HG03025 (cell line): ENCODE data around the gene FOXJ3.
A peak's percentile ranks its signal among the peaks of the same experiment; 100 is the strongest.
"Not testable (repeated sequence)": the region's sequence is repeated elsewhere in the genome, so short reads cannot be mapped to it uniquely, and the experiment has no call there.

Experiments used
- ATAC-seq: cut with Tn5 transposase; IDR thresholded peaks from one replicate; pipeline ENCODE4 v1.9.1; 2021; ENCODE audit warnings: mild to moderate bottlenecking, moderate library complexity; ENCODE audit not compliant: unreplicated experiment, low FRiP score

FOXJ3 gene

DNA sequence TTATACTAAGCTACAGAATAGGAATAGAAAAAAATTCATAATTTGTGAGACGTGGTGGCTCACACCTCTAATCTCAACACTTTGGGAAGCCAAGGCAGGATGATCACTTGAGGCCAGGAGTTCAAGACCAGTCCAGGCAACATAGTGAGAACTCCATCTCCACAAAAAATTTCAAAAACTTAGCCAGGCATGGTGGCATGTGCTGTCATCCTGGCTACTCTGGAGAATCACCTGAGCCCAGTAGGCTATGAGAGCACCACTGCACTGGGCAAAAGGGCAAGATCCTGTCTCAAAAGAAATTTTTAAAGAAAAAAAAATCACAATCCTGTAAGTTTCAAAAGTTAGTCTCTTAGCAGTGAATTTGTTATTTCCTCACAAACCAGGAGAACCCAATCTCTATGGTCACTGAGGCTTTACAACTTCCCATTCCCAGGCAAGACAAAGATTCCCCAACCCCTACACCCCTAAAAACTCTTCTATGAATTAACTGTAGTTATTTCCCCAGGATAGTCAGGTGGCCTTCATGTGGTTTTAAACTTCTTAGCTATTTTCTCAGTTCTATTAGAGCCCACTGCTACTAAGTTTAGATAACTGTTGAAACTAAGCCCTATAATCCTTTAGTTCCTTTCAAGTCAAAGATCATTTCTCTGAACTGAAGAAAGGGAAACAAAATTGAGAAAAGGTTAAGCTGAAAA is 74.5 kb downstream of the FOXJ3 start:
- ATAC-seq = no peak

DNA sequence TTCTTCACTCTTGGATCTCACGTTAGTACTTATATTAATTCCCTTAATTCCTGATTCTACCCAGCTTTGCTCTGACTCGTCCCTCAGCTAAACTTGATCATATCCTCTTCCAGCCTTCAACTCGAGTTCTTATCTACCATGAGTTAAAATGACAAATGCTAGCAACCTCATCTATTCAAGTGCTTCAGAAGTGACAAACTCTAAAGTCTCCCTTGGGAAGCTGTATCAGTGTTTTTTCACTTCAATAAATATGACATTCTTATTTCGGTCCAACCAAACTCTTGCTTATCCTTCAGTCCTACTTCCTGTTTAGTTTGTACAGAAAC is 75.3 kb downstream of the FOXJ3 start:
- ATAC-seq = peak; percentile 20

DNA sequence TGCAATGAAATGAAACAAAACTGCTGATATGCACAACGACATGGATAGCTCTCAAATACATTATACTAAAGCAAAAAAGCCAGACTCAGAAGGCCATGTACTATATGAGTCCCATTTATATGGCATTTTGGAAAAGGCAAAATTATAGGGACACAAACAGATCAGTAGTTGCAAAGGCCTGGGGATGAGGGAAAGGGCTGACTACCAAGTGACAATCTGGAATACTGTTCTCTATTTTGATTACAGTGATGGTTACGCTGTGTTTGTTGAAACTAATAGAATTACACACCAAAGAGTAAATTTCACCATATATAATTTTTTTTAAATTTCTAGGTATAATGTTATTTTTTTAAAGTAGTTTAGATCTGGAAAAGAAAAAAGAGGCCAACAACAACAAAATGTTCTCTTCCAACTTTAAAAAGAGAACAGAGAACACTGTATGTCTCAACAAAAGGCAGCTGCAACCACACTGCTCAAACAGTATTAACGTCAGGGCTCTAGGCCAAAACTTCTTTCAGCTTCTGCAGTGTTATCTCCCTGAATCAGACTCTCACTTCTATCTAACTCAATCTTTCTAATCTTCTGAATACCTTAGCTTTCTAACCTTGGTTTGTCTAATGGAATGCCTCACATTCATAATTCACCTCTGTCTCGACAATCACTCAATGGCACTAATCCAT is 75.8 kb downstream of the FOXJ3 start:
- ATAC-seq = peak; percentile 53

DNA sequence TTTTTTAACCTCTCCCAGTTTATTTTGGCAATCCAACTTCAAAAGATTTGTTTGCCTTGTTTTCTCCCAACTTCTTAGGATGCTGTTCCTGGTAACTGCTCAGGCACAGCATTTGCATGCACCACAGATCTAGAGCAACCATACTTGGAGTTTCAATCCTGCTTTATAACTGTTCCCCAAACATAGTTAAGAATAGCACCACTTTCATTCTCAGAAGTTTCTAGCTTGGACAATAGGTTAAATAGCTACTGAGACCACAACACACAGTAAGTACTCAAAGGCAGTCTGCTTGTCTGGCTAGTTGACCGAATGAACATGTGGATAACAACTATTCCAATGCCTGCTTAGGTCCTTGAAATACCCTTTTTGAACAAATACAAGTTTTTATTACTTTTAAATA is 76.8 kb downstream of the FOXJ3 start:
- ATAC-seq = no peak

DNA sequence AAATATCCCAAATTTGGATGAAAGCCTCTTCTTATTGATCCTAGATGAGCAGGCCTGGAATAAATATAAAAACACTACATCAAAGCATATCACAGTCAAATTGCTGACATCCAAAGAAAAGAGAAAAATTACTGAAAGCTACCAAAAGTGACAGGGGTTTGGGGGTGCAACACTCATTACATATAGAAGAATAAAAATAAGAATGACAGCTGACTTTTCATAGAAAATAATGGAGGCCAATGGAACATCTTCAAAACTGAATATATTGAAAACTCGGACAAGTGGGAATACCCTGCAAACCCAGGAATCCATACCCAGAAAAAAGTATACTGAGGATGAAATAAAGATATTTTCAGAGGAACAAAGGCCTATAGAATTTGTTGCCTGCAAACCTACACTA is 84.0 kb downstream of the FOXJ3 start:
- no peak for ATAC-seq

DNA sequence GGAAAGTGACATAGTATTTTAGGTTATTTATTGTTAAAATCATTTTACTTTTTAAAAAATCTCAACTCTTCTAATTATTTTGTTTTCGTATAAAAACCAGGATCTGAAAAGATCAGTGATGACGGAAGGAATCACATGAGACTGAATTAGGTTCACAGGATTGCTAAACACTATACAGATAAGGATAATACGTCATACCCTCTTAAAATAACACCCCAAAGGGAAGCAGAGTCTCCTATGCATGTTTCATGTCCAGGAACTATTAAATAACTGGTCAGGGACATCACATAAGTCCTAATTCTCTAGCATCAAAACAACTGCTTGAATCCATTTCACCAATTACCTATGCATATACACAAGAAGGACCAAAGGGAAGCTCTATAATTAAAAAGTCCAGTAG is 84.9 kb downstream of the FOXJ3 start:
- ATAC-seq = no peak

DNA sequence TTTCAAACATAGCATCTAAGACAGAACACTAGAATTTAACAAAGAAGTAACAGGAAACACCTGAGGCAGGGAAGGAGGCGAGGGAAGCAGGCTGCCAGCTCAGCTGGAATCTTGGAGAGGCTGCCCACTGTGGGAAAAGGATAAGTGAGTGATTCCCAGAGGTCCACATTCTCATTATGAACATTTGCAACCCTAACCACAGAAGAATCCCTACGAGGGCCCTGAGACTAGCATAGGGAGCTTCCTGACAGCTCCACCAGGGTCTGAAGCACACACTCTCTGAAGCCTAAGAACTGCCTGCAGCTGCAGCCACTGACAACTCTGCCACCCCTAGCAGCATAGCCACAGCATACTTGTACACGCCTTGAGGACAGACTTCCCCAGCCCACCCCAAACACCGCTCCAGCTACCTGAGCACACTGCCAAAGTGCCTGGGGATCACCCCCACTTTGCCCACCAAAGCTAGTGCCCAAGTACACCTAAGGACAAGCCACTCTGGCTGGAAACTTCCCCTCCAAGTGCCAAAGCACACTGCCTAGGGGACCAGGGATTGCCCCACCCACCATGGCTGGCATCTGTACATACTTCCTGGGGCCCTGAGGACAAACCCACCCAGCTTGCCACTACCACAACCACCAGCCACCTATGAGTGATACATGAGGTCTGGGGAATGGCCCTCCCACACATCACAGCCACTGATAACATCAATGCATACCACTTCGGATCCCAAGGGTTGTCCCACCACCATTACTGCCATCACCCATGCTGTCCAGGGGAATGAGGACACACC is 93.9 kb downstream of the FOXJ3 start:
- no peak for ATAC-seq

DNA sequence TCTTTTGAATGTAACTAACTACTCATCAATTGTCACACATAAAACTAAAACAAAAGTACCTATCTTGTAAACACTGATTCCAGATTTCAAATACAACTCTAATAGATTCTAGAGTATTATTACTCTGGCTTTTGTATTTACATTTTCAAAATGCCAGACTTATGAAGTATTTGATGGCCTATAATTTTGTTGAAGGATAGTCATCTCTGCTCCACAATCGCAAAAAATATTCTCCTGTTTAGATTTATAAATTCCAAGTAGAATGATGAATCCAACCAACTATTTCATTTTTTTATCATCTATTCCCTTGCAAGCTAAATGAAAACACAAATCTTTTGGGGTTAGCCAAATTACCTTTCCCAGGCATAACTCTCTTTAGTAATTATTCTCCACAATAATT is 95.5 kb downstream of the FOXJ3 start:
- no peak for ATAC-seq

DNA sequence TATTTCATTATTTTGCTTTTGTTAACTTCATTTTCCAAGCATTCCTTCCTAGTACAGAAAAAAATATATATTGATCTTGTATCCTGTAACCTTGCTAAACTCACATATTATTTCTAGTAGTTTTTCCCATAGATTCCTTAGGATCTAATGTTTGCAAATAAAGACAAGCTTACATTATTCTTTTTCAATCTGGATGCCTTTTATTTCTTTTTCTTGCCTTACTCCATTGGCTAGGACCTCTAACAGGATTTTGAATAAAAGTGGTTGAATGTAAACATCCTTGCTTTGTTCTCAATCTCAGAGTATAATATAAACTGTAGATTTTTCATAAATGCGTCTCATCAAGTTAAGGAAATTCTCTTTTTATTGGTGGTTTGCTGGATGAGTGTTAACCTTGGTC is 96.0 kb downstream of the FOXJ3 start:
- ATAC-seq = no peak

DNA sequence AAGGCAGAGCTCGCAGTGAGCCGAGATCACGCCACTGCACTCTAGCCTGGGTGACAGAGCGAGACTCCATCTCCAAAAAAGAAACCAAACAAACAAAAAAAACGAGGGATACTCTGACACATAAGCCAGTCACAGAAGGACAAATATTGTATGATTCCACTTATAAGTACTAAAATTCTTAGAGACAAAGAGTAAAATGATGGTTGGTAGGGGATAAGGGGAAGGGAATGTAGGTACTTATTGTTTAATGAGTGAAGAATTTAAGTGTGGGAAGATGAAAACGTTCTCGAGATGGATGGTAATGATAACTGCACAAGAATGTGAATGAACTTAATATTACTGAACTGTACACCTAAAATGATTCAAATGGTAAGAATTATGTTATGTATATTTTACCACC is 103.8 kb downstream of the FOXJ3 start:
- ATAC-seq = no peak

DNA sequence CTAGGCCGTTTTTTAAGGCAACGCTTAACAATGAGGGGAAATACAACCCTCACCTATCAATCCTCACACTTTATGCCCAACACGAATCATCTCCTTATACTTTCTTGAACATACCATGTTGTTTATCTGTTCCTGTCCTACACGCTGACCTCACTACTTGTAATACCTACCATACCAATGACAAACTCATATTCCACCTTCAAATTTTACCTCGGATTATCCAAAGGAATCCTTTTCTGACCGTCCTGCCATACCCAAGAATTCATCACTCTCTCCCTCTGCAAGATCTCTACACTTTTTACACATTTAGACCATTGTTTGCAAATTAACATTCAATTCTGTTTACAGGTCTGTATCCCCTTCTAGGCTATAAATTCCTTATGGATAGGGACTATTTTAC is 106.1 kb downstream of the FOXJ3 start:
- ATAC-seq = no peak

DNA sequence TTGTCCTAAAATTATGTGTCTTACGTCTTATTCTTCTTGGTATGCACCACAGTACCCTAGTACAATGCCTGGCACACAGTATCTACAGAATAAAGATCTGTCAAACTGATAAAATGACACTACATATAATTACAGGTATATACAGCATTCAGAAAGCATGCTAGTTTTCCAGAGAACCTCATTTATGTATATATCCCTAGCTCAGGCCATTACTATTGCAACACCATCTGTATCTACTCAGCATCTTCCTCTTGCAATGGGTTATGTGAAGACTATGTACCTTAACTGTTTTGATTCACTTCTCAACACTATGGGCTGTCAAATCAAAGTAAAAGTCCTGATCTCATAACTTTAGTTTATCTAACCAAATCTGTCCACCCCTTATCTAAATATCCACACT is 112.0 kb downstream of the FOXJ3 start:
- no peak for ATAC-seq

DNA sequence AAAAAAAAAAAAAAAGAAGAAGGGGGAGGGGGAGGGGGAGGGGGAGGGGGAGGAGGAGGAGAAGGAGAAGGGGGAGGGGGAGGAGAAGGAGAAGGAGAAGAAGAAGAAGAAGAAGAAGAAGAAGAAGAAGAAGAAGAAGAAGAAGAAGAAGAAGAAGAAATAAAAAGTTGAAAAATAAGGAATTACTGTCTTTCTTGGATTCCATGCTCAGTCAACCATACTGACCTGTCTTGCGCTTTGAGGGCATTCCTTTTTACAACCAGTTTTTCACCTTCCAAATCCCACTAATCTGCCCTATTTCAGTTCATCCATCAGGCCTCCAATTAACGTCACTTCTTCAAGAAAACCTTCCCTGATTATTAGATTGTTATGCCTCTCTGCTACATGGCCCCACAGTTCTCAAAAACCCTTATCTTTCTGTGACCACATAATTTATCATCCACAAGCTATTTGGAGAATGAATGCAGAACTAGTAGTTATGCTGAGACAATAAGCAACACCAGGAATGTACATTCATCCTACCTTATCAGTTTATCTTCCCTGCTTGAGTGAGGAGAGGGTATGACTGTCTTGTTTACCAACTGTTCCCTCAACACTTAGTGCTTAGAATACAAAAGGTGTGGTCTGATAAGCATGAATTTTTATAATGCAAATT is 113.0 kb downstream of the FOXJ3 start:
- ATAC-seq = no peak

DNA sequence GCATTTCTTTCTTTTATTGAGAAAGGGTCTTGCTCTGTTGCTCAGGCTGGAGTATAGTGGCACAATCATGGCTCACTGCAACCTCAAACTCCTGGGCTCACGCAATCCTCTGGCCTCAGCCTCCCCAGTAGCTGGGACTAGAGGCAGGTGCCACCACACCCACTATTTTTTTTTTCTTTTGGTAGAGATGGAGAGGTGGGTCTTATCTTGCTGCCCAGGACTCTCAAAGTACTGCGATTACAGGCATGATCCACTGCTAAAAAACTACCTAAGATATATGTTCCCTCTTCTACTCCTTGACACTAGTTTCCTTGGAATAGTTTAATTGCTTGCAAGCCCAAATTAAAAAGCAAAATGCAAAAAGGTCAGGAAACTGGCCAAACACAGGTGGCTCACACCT is 113.6 kb downstream of the FOXJ3 start:
- no peak for ATAC-seq

DNA sequence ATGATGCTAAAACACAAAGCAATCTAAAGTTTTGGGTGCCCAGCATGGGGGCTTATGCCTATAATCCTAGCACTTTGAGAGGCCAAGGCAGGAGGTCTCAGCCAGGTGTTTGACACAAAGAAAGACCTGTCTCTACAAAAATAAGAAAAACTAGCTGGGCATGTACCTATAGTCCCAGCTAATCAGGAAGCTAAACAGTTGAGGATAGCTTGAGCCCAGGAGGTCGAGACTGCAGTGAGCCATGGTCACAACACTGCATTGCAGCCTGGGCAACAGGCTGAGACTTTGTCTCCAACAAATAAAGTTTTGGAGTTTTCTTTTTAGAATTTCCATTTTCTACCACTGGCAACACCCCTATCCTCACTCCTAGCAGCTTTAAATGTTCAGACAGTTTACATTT is 115.4 kb downstream of the FOXJ3 start:
- no peak for ATAC-seq

DNA sequence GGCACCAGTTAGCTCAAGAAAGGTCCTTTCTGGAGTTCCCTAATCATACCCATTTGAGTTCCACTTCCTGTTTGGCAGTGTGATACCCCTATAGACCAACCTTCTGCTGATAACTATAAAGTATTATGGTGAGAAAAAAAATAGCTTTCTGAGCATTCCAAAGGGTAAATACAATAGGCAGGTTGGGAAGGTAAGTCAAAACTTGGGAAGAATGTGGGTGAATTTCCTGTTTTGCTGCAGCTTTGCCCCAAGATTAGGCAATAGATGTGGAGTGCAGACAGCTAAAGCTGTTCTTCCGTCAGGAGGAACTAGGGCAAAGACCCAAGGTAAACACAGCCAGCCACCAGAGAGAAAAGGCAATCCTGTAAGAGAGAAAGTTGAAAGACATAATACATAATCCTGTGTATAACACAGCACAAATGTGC is 120.6 kb downstream of the FOXJ3 start:
- ATAC-seq = no peak

DNA sequence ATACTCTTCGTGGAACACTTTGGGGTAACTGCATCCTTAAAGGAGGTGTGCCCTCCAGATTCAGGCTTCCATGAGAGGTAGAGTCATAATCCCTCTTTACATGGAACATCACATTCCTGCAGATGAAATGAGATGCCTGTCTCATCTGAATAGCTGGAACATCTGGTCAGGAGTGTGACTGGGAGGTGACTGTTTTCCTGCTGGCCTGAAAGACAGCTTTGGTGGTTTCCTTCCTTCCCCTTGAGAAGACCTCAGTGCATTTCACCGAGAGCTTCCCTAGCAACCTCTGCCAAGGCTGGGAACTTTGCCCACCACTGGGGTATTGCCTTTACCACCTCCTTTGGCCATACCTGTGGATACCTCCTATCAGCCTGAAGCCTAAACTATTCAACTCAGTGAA is 123.8 kb downstream of the FOXJ3 start:
- ATAC-seq = no peak

DNA sequence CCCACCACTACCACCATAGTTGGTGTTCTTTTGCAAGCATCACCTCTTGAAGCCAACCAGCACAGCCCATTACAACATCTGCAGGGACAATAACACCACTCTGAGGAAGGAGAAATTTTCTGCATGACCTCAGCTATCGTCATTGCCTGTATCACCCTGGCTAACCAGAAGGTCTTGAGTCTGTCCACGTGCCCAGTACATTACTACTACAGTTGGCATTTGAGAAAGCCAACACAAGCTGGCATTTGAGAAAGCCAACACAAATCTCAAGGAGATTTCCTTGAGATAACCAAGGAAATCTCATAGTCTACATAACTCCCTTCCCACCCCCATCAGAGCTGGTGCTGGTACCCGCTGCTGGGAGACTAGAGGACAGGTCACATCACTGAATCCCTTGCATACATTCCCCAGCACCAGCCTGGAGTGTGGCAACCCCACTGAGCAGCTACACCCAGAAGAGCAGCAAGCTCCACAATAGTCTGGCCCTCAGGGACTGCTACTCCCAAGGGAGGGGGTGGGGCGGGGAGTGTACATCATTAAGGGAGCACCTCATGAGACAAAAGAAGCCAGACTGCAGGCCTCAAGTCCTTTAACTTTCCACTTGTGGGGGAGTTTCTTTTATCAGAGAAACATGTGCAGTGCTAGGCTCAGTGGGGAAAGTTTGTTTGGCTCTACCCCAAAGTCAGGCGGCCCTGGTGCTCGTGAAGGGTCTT is 124.5 kb downstream of the FOXJ3 start:
- no peak for ATAC-seq

DNA sequence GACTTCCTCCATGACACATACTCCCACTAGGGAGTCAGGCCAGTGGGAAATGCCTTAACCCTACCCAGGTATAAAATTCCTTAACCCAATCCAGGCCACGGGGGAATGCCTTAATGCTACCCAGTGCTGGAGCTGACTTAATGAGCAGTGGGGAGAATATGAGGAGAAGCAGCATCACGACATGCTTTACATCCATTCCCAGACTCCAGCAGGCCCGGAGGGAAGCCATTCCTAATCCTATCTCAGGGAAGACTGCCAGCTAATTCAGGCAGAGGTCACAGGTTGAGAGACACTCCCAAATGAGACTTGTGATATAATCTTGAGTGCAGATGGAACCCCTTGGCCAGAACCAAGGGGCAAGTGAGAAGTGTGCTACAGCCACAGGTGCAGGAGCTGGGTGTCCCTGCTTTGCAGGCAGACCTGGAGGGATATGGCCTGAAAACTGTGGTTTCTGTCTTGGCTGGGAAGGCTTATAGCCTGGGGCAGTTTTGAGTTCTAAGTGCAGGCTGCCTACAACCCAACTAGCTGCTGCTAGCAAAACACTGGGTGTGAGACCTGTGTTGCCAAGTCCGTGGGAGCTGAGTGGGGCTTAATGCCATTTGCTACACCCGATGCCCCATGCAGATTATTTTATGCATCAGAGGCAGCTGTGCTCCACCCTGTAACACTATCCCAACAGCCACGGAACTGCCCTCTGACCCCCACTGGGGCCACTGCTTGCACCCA is 125.3 kb downstream of the FOXJ3 start:
- no peak for ATAC-seq

DNA sequence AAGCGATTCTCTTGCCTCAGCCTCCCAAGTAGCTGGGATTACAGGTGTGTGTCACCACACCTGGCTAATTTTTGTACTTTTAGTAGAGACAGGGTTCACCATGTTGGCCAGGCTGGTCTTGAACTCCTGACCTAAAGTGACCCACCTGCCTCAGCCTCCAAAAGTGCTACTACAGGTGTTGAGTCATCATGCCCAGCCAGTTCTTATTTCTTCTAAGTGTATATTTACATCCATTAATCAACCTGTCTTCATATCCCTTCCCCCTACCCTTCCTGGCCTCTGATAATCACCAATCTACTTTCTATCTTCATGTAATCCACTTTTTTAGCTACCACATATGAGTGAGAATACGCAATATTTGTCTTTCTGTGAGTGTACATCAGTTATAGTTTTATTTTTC is 128.1 kb downstream of the FOXJ3 start:
- ATAC-seq = not testable (repeated sequence)
